SK-N-SH (cell line): Measurements from ENCODE around the gene PGLYRP4.

Experiments used
- JUND ChIP-seq: IDR thresholded peaks from 2 replicates; pipeline ENCODE4 v1.4.0; 2012
- TAF1 ChIP-seq: IDR thresholded peaks from 2 replicates; pipeline ENCODE4 v1.6.1; 2012; ENCODE audit warnings: low read depth, mild to moderate bottlenecking, low read length, moderate library complexity, borderline replicate concordance
- TF ChIP-seq, protein P1 (sequence below): fragments of 200-600 bp; sonication (generic); IDR thresholded peaks from 2 replicates; pipeline ENCODE4 v1.6.1; 2017; ENCODE audit warnings: antibody characterized with exemption, mild to moderate bottlenecking, moderate library complexity

DNA sequence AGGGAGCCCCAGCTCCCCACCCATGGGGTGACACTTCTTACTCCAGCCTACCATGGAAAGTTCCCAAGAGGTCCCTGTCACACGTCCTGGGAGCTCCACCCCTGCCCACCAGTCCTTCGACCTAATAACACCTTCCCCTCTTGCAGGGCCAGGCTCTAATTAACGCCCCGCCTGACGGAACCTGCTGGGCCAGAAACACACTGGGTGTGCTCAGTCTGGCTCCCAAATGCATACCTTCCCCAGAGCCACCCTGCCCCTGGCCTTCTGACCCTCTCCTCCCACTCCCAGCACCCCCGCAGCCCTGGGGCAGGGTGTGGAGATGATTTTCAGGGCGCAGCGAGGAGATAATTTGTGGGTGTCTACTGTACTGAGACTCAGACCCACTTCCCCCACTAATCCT is 56.5 kb downstream of the PGLYRP4 start:
- TF ChIP-seq JUND, result no peak
- no peak for TF ChIP-seq TAF1
- TF ChIP-seq, protein P1, sequence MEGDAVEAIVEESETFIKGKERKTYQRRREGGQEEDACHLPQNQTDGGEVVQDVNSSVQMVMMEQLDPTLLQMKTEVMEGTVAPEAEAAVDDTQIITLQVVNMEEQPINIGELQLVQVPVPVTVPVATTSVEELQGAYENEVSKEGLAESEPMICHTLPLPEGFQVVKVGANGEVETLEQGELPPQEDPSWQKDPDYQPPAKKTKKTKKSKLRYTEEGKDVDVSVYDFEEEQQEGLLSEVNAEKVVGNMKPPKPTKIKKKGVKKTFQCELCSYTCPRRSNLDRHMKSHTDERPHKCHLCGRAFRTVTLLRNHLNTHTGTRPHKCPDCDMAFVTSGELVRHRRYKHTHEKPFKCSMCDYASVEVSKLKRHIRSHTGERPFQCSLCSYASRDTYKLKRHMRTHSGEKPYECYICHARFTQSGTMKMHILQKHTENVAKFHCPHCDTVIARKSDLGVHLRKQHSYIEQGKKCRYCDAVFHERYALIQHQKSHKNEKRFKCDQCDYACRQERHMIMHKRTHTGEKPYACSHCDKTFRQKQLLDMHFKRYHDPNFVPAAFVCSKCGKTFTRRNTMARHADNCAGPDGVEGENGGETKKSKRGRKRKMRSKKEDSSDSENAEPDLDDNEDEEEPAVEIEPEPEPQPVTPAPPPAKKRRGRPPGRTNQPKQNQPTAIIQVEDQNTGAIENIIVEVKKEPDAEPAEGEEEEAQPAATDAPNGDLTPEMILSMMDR, result no peak
